Upper lobe of left lung (tissue), 4 donors: ENCODE results near the gene UBE2S.

Experiments
- CTCF ChIP-seq, 6 experiments: fragments of 450-650 bp in 4 of 6; fragments of 200-600 bp in 2 of 6; sonication (generic) in 2 of 6; IDR thresholded peaks; one replicate each; pipeline ENCODE4 v1.5.1; 2016 to 2019; ENCODE audit warnings: antibody characterized with exemption in 6 of 6
- EP300 ChIP-seq, 4 donors: sonication (generic); formaldehyde crosslinking; IDR thresholded peaks; one replicate each; pipeline ENCODE4 v1.5.1; 2017; ENCODE audit warnings: antibody characterized with exemption in 4 of 4, control low read depth in 2 of 4
- POLR2A ChIP-seq, 4 donors: fragments of 450-650 bp; IDR thresholded peaks; one replicate each; pipeline ENCODE4 v1.5.1; 2016 to 2017; ENCODE audit warnings: antibody characterized with exemption in 4 of 4, mild to moderate bottlenecking in 2 of 4
- POLR2AphosphoS5 ChIP-seq, 2 donors: sonication (generic); formaldehyde crosslinking; IDR thresholded peaks; one replicate each; pipeline ENCODE4 v1.5.1; 2017; ENCODE audit warnings: antibody characterized with exemption in 2 of 2

GRCh38 chr19:55446060-55446459, 38.5 kb upstream of the UBE2S start:
- TF ChIP-seq CTCF (IDR thresholded peaks at IDR 0.05), result no peak
- no peak for TF ChIP-seq POLR2AphosphoS5 (IDR thresholded peaks at IDR 0.05)
- TF ChIP-seq POLR2A (IDR thresholded peaks at IDR 0.05), result no peak
- TF ChIP-seq EP300 (IDR thresholded peaks at IDR 0.05), result no peak
